ENCODE results near the gene PALM2AKAP2.

DNA sequence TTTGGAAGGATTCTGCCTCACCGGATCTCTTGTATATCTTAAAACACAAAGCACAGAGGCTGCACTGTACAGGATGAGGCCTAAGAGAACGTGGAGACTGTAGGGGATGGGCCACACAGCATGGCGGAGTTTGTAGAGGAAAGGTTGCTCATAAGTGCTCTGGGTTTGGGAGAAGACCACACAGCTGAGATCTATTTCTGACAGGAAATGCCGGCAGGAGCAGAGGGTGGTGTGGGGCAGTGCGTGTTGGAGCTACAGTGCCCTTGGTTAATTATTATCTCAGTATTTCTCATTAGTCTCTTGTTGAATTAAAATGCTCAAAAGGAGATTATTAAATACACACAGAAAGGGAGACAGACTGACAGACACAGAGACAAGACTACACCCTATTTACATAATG lies 9.6 kb downstream of the PALM2AKAP2 start:
- TF ChIP-seq, protein P1, sequence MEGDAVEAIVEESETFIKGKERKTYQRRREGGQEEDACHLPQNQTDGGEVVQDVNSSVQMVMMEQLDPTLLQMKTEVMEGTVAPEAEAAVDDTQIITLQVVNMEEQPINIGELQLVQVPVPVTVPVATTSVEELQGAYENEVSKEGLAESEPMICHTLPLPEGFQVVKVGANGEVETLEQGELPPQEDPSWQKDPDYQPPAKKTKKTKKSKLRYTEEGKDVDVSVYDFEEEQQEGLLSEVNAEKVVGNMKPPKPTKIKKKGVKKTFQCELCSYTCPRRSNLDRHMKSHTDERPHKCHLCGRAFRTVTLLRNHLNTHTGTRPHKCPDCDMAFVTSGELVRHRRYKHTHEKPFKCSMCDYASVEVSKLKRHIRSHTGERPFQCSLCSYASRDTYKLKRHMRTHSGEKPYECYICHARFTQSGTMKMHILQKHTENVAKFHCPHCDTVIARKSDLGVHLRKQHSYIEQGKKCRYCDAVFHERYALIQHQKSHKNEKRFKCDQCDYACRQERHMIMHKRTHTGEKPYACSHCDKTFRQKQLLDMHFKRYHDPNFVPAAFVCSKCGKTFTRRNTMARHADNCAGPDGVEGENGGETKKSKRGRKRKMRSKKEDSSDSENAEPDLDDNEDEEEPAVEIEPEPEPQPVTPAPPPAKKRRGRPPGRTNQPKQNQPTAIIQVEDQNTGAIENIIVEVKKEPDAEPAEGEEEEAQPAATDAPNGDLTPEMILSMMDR (IDR thresholded peaks at IDR 0.05; ENCODE audit: poor library complexity): no peak
- no peak for TF ChIP-seq EZH2phosphoT487 (IDR thresholded peaks at IDR 0.05; ENCODE audit: low read depth, severe bottlenecking, unreplicated experiment)
